Measurements from ENCODE around the gene HARS1. TPM values are rescaled to one million over a fixed set of nuclear protein-coding genes. Genes with fewer than 3 reads are reported as not detected.
A peak's percentile ranks its signal among the peaks of the same experiment; 100 is the strongest.

The HARS1 gene
- total RNA-seq, 4 donors from 2014 or later: 44.3 to 74.0 (median 62.9) TPM

DNA sequence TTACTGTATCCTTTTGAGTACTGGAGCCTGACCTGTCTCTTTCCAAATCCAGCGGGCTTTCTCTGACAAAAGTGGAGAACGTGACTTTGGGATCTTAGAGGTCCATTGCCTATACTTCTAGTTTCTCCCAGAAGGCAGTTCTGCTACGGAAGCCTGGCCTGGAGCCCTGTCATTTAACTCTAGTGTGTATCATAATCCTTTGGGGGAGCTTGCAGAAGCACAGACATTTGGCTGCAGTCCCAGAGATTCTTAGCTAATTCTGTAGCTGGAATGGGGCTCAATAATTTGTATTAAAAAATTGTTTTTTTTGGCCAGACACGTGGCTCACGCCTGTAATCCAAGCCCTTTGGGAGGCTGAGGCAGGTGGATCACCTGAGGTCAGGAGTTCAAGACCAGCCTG, 3.1 kb upstream of the HARS1 start:
- intact Hi-C loops (cut with DNase I): no loop called here
- Histone ChIP-seq H3K4me1 (peaks cover 4 to 42% (median 22%) of the 10 kb centered on the region in 3 donors), H3K4me3 (no peak overlapping the region), H3K9me3 (no peaks in the 10 kb centered on the region), H3K27me3 (no peaks in the 10 kb centered on the region), H3K36me3 (peaks cover 38 to 68% (median 42%) of the 10 kb centered on the region in 3 donors), H3K27ac (no peak overlapping the region)
- TF ChIP-seq, protein P1, sequence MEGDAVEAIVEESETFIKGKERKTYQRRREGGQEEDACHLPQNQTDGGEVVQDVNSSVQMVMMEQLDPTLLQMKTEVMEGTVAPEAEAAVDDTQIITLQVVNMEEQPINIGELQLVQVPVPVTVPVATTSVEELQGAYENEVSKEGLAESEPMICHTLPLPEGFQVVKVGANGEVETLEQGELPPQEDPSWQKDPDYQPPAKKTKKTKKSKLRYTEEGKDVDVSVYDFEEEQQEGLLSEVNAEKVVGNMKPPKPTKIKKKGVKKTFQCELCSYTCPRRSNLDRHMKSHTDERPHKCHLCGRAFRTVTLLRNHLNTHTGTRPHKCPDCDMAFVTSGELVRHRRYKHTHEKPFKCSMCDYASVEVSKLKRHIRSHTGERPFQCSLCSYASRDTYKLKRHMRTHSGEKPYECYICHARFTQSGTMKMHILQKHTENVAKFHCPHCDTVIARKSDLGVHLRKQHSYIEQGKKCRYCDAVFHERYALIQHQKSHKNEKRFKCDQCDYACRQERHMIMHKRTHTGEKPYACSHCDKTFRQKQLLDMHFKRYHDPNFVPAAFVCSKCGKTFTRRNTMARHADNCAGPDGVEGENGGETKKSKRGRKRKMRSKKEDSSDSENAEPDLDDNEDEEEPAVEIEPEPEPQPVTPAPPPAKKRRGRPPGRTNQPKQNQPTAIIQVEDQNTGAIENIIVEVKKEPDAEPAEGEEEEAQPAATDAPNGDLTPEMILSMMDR (IDR thresholded peaks at IDR 0.05): no peak
- TF ChIP-seq POLR2A (IDR thresholded peaks at IDR 0.05): no peak
- WGBS, 2 donors: 53 to 64% methylated on average over 5 of the region's 5 CpGs
- DNase-seq: no peak

DNA sequence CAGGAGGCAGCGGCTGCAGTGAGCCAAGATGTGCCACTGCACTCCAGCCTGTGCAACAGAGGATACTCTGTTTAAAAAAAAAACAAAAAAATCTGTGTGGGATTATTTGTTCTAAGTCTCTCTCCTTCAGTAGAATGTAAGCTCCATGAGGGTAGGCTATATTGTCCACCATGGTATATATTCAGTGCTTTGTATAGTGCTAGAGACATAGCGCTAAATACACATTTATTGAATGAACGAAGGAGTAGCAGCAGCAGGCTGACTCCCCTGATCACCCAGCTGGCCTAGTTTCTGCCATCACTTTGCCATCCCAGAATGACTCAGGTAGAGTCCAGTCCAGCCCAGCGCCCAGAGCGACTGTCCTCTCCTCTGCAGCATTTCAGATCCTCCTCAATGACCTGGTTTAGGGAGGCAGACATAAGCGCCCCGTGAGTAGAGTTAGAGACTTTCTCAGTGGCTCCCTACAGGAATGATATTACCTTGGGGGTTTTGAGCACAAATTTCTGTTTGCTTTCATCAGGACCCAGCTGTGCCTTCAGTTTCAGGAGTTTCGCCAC, 716 bp downstream of the HARS1 start:
- Histone ChIP-seq H3K9me3 (no peaks in the 10 kb centered on the region), H3K4me3 (peak overlapping the region; percentile 72 to 86 (median 84)), H3K27ac (peak overlapping the region; percentile 85 to 95 (median 89)), H3K4me1 (peaks cover 4 to 49% (median 22%) of the 10 kb centered on the region in 3 donors), H3K36me3 (peaks cover 16 to 59% (median 19%) of the 10 kb centered on the region in 3 donors), H3K27me3 (no peaks in the 10 kb centered on the region)
- TF ChIP-seq, protein P1 (IDR thresholded peaks at IDR 0.05): no peak
- TF ChIP-seq POLR2A (IDR thresholded peaks at IDR 0.05): no peak
- intact Hi-C loops (cut with DNase I): no loop called here
- no peak for DNase-seq
- 39 to 50% methylated on average over 8 of the region's 8 CpGs for WGBS, 2 donors

DNA sequence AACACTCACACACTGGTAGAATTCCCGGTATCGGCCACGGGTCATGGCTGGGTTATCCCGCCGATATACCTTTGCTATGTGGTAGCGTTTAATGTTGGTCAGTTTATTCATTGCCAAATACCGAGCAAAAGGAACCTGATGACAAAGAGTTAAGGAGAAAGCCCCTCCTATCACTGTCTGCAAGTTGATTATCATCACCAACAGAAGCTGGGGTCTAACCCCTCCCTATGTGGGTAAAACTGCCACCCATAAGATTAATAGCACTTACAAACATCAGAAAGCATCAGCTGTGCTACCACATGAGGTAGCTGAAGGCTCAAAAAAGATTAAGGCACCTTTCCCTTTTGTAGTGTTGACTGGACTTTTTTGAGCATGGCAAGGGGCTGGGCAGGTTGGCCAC, 12.2 kb downstream of the HARS1 start:
- WGBS, 2 donors: 97 to 98% methylated on average over 6 to 7 of the region's 7 CpGs
- H3K36me3 ChIP-seq: peaks cover 13 to 100% (median 26%) of the 10 kb centered on the region in 3 donors
- TF ChIP-seq, protein P1 (IDR thresholded peaks at IDR 0.05): no peak
- no peak for TF ChIP-seq POLR2A (IDR thresholded peaks at IDR 0.05)
- no peak overlapping the region for H3K4me3 ChIP-seq
- intact Hi-C loops (cut with DNase I): no loop called here
- no peaks in the 10 kb centered on the region for H3K27me3 ChIP-seq
- H3K9me3 ChIP-seq: no peaks in the 10 kb centered on the region
- H3K27ac ChIP-seq: no peak overlapping the region
- no peaks in the 10 kb centered on the region for H3K4me1 ChIP-seq
- DNase-seq: no peak

DNA sequence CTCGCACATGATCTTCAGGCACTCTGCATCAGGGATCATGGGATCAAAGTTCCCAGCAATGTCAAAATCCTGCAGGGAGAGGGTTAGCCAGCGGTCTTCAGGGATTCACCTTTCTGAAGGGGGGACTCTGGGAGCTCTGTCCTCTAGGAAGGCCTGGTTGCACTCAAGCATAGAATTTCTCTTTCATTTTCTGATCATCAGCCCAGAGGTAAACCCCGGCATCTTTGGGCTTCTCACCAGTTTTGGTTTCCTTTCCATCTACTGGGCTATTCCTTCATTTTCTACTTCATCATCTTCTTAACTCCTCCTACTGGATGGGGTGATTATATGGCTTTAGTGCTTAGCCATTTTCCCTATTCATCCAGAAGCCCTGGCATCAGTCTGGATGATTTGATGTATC, 13.2 kb downstream of the HARS1 start:
- Histone ChIP-seq H3K27me3 (no peaks in the 10 kb centered on the region), H3K27ac (no peak overlapping the region), H3K36me3 (peaks cover 17 to 100% (median 26%) of the 10 kb centered on the region in 3 donors), H3K4me1 (no peaks in the 10 kb centered on the region), H3K9me3 (no peaks in the 10 kb centered on the region), H3K4me3 (no peak overlapping the region)
- 64 to 83% methylated on average over 2 of the region's 3 CpGs for WGBS, 2 donors
- no peak for DNase-seq
- intact Hi-C loops (cut with DNase I): no loop called here
- TF ChIP-seq POLR2A (IDR thresholded peaks at IDR 0.05): no peak

DNA sequence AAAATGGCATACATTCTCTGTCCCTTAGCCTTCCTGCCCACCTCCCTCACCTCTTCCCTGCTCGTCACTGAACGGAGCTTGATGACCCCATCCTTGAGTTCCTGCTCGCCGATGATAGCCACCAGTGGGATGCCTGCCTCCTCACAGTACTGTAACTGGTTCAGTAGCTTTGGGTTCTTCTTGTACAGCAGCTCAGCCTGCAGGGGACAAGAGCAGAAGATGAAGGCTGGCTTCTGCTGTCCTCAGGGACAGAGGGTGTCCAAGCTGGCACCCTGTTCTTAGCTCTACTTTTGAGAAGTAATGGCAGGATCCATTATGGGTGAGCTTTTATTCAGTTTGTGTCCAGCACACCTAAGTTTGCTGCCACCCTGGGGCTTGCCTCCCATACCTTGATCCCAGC, 16.5 kb downstream of the HARS1 start:
- intact Hi-C loops (cut with DNase I): no loop called here
- no peaks in the 10 kb centered on the region for H3K9me3 ChIP-seq
- H3K4me3 ChIP-seq: no peak overlapping the region
- peaks cover 17 to 100% (median 27%) of the 10 kb centered on the region in 3 donors for H3K36me3 ChIP-seq
- WGBS, 2 donors: 96 to 100% methylated on average over 4 of the region's 4 CpGs
- DNase-seq: no peak
- H3K27ac ChIP-seq: no peak overlapping the region
- H3K27me3 ChIP-seq: no peaks in the 10 kb centered on the region
- TF ChIP-seq, protein P1 (IDR thresholded peaks at IDR 0.05): no peak
- TF ChIP-seq POLR2A (IDR thresholded peaks at IDR 0.05): no peak
- H3K4me1 ChIP-seq: peaks cover 0 to 10% (median 0%) of the 10 kb centered on the region in 3 donors
